ENCODE data around the gene TANC1. TPM values are rescaled to one million over a fixed set of nuclear protein-coding genes. Genes with fewer than 3 reads are reported as not detected.

TANC1 gene
- polyA plus RNA-seq (ENCODE audit: insufficient read length) = 64.8 TPM
- long read RNA-seq, donor 1, partial matches to known transcripts = 10 of 10 reads
- long read RNA-seq, donor 1, other reads (novel, unspliced or antisense) = 0 of 10 reads
- long read RNA-seq, donor 2, full-length matches to known transcripts = 5 of 10 reads
- long read RNA-seq, donor 2, partial matches to known transcripts = 5 of 10 reads
- long read RNA-seq, donor 2, other reads (novel, unspliced or antisense) = 0 of 10 reads
- long read RNA-seq, donor 3, full-length matches to known transcripts = 1 of 1 reads
- long read RNA-seq, donor 3, partial matches to known transcripts = 0 of 1 reads
- long read RNA-seq, donor 3, other reads (novel, unspliced or antisense) = 0 of 1 reads
- long read RNA-seq, donor 4, partial matches to known transcripts = 0 of 2 reads
- long read RNA-seq, donor 4, other reads (novel, unspliced or antisense) = 0 of 2 reads
- long read RNA-seq, donor 5, full-length matches to known transcripts = 2 of 2 reads
- long read RNA-seq, donor 5, partial matches to known transcripts = 0 of 2 reads
- long read RNA-seq, donor 5, other reads (novel, unspliced or antisense) = 0 of 2 reads
- long read RNA-seq, donor 6, full-length matches to known transcripts = 1 of 24 reads
- long read RNA-seq, donor 6, partial matches to known transcripts = 23 of 24 reads
- long read RNA-seq, donor 6, other reads (novel, unspliced or antisense) = 0 of 24 reads
- long read RNA-seq, donor 7, full-length matches to known transcripts = 4 of 10 reads
- long read RNA-seq, donor 7, partial matches to known transcripts = 6 of 10 reads
- long read RNA-seq, donor 7, other reads (novel, unspliced or antisense) = 0 of 10 reads
- long read RNA-seq, donor 8, full-length matches to known transcripts = 1 of 1 reads
- long read RNA-seq, donor 8, partial matches to known transcripts = 0 of 1 reads
- long read RNA-seq, donor 8, other reads (novel, unspliced or antisense) = 0 of 1 reads

DNA sequence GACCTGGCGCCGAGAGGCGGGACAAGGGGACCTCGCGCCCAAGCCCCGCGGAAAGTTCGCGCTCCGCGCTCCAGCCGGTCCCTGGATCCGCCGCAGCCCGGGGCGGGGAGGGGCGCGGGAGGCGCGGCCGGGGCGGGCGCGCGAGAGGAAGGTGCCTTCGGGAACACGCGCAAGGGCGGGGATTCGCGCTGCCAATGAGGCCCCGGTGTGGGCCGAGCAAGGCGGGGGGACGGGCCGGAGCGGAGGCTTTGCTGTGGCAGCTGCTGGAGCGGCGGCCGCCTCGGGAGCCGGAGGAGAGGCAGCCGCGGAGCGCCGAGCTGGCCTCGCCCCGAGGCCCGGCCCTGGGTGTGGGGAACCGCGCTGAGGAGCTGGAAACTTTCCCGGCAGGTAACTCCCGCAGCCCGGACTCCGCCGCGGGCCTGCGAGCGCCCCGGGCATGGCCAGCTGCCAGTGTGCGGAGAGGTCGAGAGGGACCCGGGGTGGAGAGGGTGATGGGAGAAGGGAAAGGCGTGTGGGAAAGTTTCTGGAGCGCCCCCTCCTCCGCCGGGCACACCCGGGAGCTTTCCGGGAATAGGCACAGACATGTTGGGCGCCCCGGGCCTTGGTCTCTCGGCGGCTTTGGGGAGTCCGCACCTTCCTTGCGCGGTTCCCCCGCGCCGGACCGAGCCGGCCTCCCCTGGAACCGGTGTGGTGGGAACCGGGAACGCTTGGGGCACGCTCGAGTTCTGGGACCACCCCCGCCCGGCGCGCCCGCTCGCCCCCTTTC lies at the start of gene TANC1:
Gene TANC1 (plus strand): TSS at position 245 of the 766 bp plus-strand sequence. CDS start 97,271 bp downstream, outside the sequence.
- DNase-seq = peak; percentile 92

GRCh38 chr2:158921599-158922408 lies 46.6 kb upstream of the TANC1 start:
- no peak for DNase-seq

- no peak for DNase-seq
Observed at GRCh38 chr2:158922601-158923000, 45.8 kb upstream of the TANC1 start.

DNA sequence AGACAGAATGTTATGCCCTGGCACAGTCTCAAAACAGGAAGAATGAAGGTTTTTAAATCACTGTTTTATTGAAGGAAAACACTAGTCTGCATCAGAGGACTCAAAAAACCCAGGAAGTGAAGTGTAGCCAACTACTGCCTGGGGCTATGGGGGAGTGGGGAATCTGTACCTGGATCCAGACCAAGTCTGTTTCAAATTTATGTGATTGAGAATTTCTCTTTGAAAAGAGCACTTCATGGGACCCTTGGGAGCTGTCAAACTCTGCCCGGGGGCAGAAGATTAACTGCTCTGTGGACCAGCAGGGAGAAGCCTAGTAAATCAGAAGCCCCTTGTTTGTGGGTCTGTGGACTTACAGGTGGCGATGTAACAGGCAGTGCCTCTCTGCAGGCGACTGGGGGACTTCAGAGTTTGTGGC lies 45.3 kb upstream of the TANC1 start:
- no peak for DNase-seq

DNA sequence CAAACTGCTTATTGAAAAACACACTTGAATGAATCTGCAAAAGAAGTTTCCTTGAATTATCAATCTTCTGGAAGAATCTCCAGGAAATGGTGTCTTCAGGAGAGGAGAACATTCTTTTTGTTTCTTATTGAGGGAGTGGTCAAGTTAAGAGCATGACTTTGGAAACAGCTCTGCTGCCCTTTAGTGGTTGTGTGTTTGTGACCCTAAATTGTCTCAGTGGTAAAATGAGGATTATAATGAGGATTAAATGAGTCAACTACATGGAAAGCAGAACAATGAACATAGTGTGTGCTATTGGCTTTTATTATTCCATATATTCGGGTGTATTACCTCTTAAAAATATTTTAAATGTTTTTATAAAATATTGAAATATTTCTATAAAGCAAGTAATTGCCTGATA lies 44.8 kb upstream of the TANC1 start:
- no peak for DNase-seq

DNA sequence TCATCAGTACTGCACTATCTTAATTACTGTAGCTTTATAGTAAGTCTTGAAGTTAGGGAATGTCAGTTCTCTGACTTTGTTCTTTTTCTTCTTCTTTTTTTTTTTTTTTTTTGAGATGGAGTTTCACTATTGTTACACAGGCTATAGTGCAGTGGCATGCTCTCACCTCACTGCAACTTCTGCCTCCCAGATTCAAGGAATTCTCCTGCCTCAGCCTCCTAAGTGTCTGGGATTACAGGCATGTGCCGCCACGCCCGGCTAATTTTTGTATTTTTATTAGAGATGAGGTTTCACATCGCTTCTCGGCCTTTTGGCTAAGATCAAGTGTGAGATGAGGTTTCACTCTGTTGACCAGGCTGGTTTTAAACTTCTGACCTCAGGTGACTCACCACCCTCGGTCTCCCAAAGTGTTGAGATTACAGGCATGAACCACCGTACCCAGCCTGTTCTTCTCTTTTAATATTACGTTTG lies 41.9 kb upstream of the TANC1 start:
- DNase-seq = no peak

DNA sequence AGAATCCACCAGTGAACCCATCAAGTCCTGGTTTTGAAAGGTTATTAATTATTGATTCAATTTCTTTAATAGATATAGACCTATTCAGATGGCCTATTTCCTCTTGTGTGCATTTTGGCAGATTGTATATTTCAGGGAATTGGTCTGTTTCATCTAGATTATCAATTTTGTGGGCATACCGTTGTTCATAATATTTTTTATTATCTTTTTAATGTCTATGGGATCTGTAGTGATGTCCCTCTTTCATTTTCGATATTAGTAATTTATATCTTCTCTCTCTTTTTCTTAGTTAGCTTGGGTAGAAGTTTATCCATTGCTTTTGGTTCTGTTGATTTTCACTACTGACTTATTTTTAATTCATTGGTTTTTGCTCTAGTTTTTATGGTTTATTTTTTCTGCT lies 39.9 kb upstream of the TANC1 start:
- no peak for DNase-seq

DNA sequence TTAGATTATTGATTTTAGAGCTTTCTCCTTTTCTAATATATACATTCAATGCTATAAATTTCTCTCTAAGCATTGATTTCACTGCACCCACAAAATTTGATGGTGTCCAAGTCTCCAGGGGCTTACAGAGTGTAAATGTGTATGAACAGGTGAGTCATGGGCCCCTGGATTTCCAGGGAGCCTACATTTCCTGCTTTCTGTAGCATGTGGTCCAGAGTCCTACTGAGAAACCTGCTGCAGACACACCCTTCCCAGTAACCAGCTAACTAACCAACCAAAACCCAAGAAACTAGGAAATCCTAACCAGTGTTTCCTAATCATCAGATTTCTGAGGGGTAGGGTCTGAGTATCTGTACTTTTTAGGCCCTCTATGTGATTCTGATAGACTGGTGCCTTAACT lies 39.5 kb upstream of the TANC1 start:
- no peak for DNase-seq

- no peak for DNase-seq
Observed at GRCh38 chr2:158931572-158931971, 36.9 kb upstream of the TANC1 start.

GRCh38 chr2:158932131-158932645 lies 36.3 kb upstream of the TANC1 start:
- DNase-seq = no peak

DNA sequence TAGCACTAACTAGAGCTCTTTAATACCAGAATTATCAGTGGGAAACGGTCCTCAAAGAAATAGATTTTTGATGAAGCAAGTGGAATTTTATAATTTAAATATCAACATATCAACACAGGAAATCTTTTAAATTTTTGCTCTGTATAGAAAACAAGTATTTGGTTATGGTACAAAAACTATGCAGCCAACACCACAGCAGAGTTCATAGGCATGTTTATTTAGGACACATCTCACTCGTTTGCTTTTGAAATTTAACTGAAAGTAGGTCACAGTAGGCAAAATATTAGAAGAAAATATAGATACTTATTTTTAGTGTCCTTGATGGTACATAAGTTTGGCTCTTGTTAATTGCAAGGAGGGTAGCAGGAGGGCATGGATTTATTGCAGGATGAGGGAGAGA lies 34.3 kb upstream of the TANC1 start:
- DNase-seq = no peak

- no peak for DNase-seq
Observed at GRCh38 chr2:158935617-158936016, 32.8 kb upstream of the TANC1 start.

- DNase-seq = no peak
Observed at GRCh38 chr2:158936978-158937377, 31.5 kb upstream of the TANC1 start.

DNA sequence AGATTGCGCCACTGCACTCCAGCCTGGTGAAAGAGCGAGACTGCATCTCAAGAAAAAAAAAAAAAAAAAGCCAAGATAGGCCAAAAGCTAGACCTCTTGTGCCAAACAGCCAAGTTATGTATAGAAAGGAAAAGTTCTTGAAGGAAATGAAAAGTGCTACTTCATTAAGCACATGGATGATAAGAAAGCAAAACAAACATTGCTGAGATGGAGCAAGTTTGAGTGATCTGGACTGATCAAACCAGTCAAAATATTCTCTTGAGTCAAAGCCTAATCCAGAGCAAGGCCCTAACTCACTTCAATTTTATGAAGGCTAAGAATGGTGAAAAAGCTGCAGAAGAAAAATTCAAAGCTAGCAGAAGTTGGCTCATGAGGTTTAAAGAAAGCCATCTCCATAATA lies 28.1 kb upstream of the TANC1 start:
- no peak for DNase-seq

GRCh38 chr2:158943973-158944372 lies 24.5 kb upstream of the TANC1 start:
- DNase-seq = no peak

GRCh38 chr2:158948964-158949699 lies 19.3 kb upstream of the TANC1 start:
- no peak for DNase-seq

DNA sequence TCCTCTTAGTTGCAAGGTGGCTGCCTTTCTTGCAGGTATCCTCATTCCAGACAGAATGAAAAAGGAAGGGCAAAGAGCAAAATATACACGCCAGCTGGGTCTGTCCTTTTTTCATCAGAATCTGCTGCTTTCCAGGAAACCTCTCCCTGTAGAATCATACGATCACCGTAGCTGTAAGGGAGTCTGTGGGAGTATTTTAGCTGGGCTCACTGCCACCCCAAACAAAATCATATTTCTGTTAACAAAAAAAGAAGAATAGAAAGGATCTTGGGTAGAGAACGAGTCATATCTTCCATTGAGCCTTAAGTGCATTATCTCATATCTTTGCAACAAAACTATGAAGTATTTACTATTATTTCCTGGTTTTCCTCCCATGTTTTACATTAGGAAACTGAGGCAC lies 15.0 kb upstream of the TANC1 start:
- no peak for DNase-seq

- peak; percentile 89 for DNase-seq
Observed at GRCh38 chr2:158953926-158954763, 14.3 kb upstream of the TANC1 start.

DNA sequence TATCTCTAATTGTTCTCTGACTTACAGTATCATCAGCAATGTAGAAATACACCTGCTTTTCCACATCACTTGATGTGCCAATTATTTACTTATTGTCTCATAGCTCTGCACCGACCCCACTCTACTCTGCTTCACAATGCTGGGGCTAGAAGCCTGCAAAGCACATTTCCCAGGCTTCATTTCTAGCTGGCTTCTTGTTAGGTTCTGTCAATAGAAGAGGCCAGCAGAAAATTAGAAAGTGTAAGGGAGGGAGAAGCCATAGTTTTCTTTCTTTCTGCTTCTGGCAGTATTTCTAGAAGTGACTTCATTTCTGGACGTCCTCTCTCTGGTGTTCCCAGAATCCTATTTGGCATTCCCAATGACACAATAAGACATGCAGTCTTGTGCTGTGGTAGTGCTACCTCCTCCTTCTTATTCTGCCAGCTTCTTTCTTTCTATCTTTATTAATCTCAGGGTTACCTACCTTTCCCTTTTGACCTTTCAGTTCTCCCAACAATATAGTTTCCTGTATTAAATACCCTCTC lies 12.5 kb upstream of the TANC1 start:
- DNase-seq = no peak

All from left kidney (tissue), 8 donors.